ENCODE data around the gene NELL2.
"Not testable (repeated sequence)": the region's sequence is repeated elsewhere in the genome, so short reads cannot be mapped to it uniquely, and the experiment has no call there.

NELL2 gene

GRCh38 chr12:44780221-44780790, 95.8 kb downstream of the NELL2 start:
- in situ Hi-C loops (cut with MboI; ENCODE audit: low sequenced_read_pairs), result no loop called here

DNA sequence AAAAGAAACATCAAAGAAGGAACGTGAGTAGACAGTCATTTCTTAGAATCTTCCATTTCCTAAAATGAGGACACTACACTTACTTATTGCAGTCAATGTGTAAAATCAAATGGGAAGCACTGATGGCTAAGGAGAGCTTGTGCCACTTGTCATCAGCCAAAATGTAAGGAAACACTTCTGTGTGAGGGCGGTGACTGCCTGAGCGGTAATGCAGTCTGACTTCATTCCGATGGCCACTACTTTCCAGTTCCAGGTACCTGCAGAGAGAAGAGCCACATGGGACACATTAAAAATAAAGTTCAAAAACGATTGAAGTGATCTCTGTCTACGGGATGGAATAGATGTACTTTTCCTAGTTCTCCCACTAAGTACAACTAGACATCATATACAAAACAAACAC, 96.3 kb downstream of the NELL2 start:
- in situ Hi-C loops (cut with MboI; ENCODE audit: low sequenced_read_pairs), result no loop called here

DNA sequence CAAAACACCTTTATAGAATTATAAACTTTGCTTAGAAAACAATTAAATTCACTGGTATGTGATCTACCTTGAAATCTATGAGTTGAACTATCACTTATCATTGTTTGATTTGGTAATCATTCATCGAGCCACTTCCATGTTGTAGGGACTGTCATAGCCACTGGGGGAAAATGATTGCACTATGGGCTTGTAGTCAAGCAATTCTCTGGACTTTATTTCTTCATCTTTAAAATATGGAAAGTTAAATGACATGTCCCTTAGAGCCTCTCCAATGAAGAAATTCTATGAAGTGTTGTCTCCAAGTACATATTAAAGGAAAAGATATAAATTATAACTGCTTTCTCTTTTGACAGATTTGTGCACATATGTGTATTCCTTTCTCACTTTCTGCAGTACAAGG, 97.3 kb downstream of the NELL2 start:
- in situ Hi-C loops (cut with MboI; ENCODE audit: low sequenced_read_pairs), result no loop called here

GRCh38 chr12:44777044-44777443, 99.1 kb downstream of the NELL2 start:
- in situ Hi-C loops (cut with MboI; ENCODE audit: low sequenced_read_pairs), result no loop called here

- in situ Hi-C loops (cut with MboI; ENCODE audit: low sequenced_read_pairs), result no loop called here
Observed at GRCh38 chr12:44775901-44776300, 100.2 kb downstream of the NELL2 start.

DNA sequence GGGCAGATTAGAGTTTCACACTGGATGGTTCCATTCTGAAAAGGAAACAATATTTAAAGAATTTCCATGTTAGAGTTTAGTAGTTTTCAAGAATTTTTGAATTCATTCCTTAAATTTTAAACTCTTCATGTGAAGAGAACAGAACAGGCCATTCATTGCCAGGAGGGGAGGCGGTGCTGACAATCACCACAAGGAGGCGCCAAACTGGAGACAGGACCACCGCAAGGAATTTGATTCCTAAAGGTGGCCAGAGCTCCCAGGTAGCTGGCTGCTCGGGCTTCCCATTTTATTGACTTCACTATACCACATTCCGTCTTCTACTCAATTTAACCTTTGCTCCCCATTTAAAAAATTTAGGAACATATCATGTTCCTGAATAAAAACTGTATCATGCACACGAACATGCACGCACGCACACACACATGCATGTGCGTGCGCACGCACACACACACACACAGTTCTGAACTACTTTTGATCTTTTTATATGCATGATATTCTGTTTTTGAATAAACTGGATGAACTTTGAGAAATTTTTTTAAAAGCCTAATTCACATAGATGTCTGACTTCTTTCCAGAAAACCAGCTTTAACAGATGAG, 101.2 kb downstream of the NELL2 start:
- in situ Hi-C loops (cut with MboI; ENCODE audit: low sequenced_read_pairs), result no loop called here

DNA sequence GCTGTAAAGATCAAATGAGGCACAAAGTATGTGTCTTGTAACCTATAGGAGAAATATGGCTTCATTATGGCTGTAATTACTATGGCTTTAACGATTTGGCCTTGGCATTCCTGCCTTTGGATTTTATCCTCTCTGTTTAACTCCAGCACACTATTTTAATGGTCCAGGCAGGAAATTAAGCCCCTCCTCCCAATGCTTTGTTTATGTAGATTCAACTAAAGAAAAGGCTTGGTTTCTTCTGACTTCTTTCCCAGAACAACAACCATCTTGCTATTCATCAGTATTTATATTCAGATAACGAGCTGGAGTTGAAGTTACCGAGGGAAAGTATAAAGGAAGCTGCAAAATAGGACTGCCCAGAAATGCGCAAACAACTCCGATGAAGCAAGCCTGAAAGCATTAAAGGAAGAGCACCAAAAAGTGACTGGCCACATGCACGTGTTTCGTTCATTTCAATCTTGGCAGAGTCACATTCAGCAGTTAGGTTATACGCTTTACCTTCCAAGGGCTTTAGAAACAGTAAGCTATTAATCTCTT, 104.6 kb downstream of the NELL2 start:
- in situ Hi-C loops (cut with MboI; ENCODE audit: low sequenced_read_pairs), result no loop called here

DNA sequence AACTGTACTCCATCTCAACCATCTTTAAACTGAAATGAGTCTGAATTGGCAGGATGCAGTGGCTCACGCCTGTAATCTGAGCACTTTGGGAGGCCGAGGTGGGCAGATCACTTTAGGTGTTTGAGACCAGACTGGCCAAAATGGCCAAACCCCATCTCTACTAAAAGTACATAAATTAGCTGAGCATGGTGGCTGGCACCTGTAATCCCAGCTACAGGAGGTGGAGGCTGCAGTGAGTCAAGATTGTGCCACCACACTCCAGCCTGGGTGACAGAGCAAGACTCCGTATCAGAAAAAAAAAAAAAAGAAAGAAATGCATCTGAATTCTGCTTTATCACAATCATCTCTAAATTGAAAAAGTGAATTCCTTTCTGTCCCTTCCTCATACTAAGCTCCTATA, 110.3 kb downstream of the NELL2 start:
- in situ Hi-C loops (cut with MboI; ENCODE audit: low sequenced_read_pairs), result no loop called here

- in situ Hi-C loops (cut with MboI; ENCODE audit: low sequenced_read_pairs), result no loop called here
Observed at GRCh38 chr12:44763021-44763420, 113.1 kb downstream of the NELL2 start.

DNA sequence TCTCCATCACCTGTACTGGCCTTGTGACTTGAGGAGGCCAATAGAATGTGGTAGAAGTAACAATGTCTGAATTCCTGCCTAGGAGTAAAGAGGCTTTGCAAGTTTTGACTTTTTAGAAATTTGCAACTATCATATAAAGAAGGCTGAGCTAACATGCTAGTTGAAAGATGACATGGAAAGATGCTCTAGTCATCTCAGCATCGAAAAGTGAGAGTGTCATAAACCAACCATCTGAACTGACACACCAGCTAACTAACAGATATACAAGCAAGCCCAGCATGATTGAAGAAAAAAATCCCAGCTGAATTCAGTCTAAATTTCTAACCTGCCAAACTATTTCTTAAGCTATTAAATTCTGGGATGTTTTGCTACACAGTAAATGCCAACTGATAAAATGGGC, 116.8 kb downstream of the NELL2 start:
- in situ Hi-C loops (cut with MboI; ENCODE audit: low sequenced_read_pairs), result no loop called here

- in situ Hi-C loops (cut with MboI; ENCODE audit: low sequenced_read_pairs), result no loop called here
Observed at GRCh38 chr12:44750468-44750867, 125.6 kb downstream of the NELL2 start.

DNA sequence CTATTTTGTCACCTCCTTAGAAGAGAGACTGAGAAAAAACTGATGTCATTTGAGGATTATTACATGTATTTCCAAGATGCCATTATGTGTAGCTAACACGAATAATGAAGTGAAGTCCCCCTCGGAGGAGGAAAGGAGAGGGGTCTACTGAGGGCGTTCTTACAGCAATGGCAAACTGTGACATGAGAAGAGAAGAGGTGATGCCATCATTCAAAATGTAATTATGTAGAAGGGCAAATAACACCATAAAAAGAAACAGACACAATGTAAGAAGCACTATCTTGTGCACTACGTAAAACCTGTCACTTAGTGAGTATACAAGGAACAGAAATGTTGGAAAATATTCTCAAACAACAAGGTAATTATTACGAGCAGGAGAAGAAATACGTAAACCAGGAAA, 126.5 kb downstream of the NELL2 start:
- in situ Hi-C loops (cut with MboI; ENCODE audit: low sequenced_read_pairs), result no loop called here

GRCh38 chr12:44748950-44749468, 127.1 kb downstream of the NELL2 start:
- in situ Hi-C loops (cut with MboI; ENCODE audit: low sequenced_read_pairs), result no loop called here

GRCh38 chr12:44741292-44741980, 134.7 kb downstream of the NELL2 start:
- in situ Hi-C loops (cut with MboI; ENCODE audit: low sequenced_read_pairs), result not testable (repeated sequence)

DNA sequence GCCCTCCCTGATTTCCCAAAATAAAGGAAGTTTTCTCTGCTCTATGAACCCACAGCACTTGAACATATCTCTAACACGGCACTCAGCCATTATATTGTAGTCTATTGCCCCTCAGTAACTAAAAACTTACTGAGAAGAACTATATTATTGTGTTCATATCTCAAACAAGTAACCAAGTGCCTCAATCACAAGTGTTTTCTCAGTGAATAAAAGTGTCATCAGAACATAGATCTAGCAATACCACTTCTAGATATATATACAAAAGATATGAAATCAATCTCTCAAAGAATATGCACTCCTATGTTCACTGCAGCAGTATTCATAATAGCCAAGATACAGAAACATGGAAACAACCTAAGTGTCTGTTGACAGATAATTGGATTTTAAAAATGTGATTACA, 138.1 kb downstream of the NELL2 start:
- in situ Hi-C loops (cut with MboI; ENCODE audit: low sequenced_read_pairs), result no loop called here

- in situ Hi-C loops (cut with MboI; ENCODE audit: low sequenced_read_pairs), result no loop called here
Observed at GRCh38 chr12:44728566-44728965, 147.5 kb downstream of the NELL2 start.

- in situ Hi-C loops (cut with MboI; ENCODE audit: low sequenced_read_pairs), result no loop called here
Observed at GRCh38 chr12:44720265-44720664, 155.8 kb downstream of the NELL2 start.

- in situ Hi-C loops (cut with MboI; ENCODE audit: low sequenced_read_pairs), result no loop called here
Observed at GRCh38 chr12:44717612-44718011, 158.5 kb downstream of the NELL2 start.

DNA sequence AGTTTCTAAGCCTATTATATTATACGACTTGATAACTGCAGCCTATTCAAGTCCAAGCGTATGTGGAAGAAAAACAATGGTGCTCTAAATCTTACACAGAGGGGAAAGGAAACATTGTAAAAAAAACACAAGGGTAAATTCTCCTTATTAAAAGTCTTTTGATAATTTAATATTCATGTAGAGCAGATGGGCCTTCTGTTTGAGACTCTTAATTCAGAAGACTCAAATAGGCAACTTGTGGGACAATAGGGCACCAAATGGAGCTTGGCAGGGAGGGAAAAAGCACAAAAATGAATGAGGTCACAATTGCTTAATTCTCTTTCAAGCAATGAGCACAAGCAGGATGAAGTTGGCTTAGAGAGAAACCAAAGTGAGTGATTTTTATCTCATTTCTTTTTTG, 159.4 kb downstream of the NELL2 start:
- in situ Hi-C loops (cut with MboI; ENCODE audit: low sequenced_read_pairs), result no loop called here

DNA sequence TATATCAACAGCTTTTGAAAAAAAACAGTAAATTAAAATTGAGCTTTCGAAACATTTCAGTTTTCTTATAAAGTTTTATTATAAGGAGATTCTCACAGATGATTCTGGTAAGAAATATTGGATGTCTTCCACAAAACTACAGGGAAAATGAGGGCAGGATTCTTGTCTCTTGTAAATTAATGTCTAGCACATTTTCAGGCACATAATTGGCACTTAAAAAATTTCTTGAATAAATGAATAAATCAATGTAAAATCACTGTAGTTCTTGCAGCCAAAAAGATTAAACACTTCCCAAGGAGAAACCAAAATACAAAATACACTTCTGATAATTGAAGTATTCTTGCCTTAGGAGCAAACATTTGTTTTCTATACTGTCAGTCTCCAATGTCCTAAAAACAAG, 164.4 kb downstream of the NELL2 start:
- in situ Hi-C loops (cut with MboI; ENCODE audit: low sequenced_read_pairs), result no loop called here

DNA sequence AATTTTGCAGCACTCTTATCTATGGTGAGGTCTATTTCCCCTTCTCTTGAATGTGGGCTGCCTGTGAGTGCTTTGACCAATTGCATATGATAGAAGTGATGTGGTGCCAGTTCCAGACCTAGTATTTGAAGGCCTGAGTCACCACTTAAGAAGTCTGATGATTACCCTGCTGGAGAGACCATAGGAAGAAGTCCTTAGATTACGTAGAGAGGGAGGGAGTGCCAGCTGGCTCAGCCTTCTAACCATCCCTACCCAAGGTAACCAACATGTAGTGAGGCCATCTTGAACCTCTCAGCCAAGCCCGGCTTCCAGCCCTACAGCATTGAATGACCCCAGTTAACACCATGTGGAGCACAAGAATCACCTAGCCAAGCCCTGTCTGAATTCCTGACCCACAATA, 166.9 kb downstream of the NELL2 start:
- in situ Hi-C loops (cut with MboI; ENCODE audit: low sequenced_read_pairs), result no loop called here

DNA sequence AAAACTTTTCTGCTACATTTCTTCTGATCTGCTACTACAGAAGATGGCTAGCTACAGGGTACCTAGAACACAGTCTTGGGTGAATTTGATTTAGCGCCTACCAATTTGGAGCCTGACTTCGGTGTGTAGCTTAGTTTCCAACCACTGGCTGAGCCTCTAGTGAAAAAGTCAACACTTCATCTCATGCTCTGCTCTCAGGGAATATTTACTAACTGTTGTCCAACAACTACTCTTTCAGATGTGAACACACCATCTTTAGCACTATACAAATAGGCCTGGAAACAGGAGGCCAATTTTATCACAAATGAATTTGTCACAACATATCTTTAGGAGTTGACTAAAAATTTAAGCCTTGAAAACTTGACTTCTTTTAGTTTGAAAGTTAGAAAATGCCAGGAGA, 167.9 kb downstream of the NELL2 start:
- in situ Hi-C loops (cut with MboI; ENCODE audit: low sequenced_read_pairs), result no loop called here
